Tibial artery (tissue), 4 donors: ENCODE data around the gene LRWD1.
"Not testable (repeated sequence)": the region's sequence is repeated elsewhere in the genome, so short reads cannot be mapped to it uniquely, and the experiment has no call there.

Experiments used
- DNase-seq, 2 donors: peaks; one replicate each; pipeline ENCODE4 v3.0.0-alpha.2; 2019
- H3K27ac ChIP-seq, 2 donors: fragments of 200-600 bp; sonication (generic) in 1 of 2; 1 replicate in 1 of 2; 2 replicates in 1 of 2; pipeline ENCODE4 v1.5.1; 2018 to 2019; ENCODE audit warnings: mild to moderate bottlenecking in 1 of 2
- H3K27me3 ChIP-seq, 2 donors: fragments of 200-600 bp; sonication (generic) in 1 of 2; one replicate each; pipeline versions ENCODE4 v1.5.1 to v1.6.0; 2016 to 2019
- H3K36me3 ChIP-seq, 3 donors: fragments of 200-600 bp; sonication (generic) in 2 of 3; one replicate each; pipeline ENCODE4 v1.5.1; 2016 to 2019; ENCODE audit warnings: mild to moderate bottlenecking in 2 of 3
- H3K4me1 ChIP-seq, 4 donors: fragments of 200-600 bp; sonication (generic) in 2 of 4; 1 replicate in 3 of 4; 2 replicates in 1 of 4; pipeline ENCODE4 v1.5.1; 2016 to 2019
- H3K4me3 ChIP-seq, 2 donors: fragments of 200-600 bp; sonication (generic) in 1 of 2; 1 replicate in 1 of 2; 2 replicates in 1 of 2; pipeline ENCODE4 v1.5.1; 2018 to 2019; ENCODE audit warnings: mild to moderate bottlenecking in 2 of 2
- H3K9me3 ChIP-seq, 3 donors: fragments of 200-600 bp; sonication (generic) in 1 of 3; one replicate each; pipeline ENCODE4 v1.5.1; 2016 to 2019
- intact Hi-C: fragments of 100-400 bp; cut with DNase I; formaldehyde crosslinking; loops from one replicate; pipeline ENCODE4 v1.15.0; 2023; ENCODE audit warnings: low total_unique reads

Gene LRWD1

DNA sequence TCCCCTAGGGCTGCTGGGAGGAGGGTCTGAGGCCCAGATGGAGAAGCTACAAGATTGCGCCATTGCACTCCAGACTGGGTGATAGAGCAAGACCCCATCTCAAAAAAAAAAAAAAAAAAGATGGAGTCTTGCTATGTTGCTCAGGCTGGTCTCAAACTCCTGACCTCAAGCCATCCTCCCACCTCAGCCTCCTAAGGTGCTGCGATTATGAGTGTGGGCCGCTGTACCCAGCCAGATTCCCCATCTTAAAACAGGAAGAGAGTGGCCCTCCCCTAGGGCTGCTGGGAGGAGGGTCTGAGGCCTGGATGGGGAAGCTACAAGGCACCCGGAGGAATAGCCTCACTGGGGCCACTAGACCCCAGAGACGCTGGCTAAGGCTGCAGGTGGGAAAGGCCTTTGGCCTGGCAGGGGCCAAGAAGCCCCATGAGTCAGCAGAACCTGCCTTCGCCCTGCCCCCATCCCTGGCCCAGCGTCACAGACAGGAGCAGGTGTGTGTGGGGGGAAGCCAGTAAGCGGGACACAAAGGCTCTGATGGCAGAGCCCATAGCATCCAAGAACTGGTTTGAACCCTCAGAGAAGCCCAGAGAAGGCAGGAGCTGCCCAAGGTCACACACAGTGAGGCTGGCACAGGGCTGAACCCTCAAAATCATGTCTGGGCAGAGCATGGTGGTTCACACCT lies 42.8 kb downstream of the LRWD1 start:
- H3K9me3 ChIP-seq, intact Hi-C loops, H3K36me3 ChIP-seq, H3K4me1 ChIP-seq, H3K27ac ChIP-seq, H3K27me3 ChIP-seq, H3K4me3 ChIP-seq: not testable (repeated sequence)
- DNase-seq = peak; percentile 16 to 34

DNA sequence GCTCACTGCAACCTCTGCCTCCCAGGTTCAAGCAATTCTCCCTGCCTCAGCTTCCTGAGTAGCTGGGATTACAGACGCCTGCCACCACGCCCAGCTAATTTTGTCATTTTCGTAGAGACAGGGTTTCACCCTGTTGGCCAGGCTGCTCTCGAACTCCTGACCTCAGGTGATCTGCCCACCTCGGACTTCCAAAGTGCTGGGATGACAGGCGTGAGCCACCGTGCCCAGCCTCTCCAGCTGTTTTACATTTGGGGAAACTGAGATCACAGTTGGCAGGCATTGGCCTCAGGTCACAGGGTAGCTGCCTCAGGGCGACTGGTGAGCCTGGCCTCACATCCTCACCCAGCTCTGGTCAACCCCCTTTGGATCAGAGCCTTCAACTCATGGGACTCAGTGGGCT lies 45.8 kb downstream of the LRWD1 start:
- H3K36me3 ChIP-seq, H3K4me1 ChIP-seq, H3K27me3 ChIP-seq, H3K27ac ChIP-seq, H3K9me3 ChIP-seq, intact Hi-C loops, H3K4me3 ChIP-seq: not testable (repeated sequence)
- DNase-seq = peak in 1 of 2 donors; percentile 48

GRCh38 chr7:102511860-102512522 lies 47.2 kb downstream of the LRWD1 start:
- H3K9me3 ChIP-seq, intact Hi-C loops, H3K4me1 ChIP-seq, H3K27ac ChIP-seq, DNase-seq, H3K27me3 ChIP-seq, H3K36me3 ChIP-seq, H3K4me3 ChIP-seq: not testable (repeated sequence)

DNA sequence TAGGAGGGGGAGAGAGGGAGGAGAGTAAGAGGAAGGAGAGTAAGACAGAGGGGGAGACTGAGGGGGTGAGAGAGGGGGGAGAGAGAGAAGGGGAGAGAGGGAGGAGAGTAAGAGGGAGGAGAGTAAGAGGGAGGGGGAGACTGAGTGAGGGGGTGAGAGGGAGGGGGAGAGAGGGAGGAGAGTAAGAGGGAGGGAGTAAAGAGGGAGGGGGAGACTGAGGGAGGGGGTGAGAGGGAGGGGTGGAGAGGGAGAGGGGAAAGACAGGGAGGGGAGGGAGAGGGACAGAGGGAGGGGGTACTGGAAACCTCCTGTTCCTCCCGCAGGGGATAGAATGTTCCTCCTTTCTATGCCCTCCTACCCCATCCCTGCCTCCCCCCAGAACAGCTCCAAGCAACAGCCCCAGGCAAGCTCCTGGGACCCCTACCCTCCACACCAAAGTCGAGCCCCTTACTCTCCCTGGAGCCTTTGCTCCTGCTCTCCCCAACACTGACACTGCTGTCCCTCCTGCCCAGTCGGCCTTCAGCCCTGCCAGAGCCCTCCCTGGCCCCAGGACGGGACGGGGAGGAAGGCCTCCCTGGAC lies 47.9 kb downstream of the LRWD1 start:
- Histone ChIP-seq H3K27ac (peak overlapping the region; percentile 69 to 77), H3K4me3 (peak overlapping the region; percentile 15 to 22)
- H3K4me1 ChIP-seq, H3K9me3 ChIP-seq, H3K27me3 ChIP-seq, H3K36me3 ChIP-seq, intact Hi-C loops: not testable (repeated sequence)
- DNase-seq = peak; percentile 24 to 61

- DNase-seq, H3K27ac ChIP-seq, intact Hi-C loops: not testable (repeated sequence)
Measured at GRCh38 chr7:102514881-102515721, 50.3 kb downstream of the LRWD1 start.

GRCh38 chr7:102515889-102516288 lies 51.1 kb downstream of the LRWD1 start:
- intact Hi-C loops, H3K4me3 ChIP-seq, H3K36me3 ChIP-seq, DNase-seq, H3K4me1 ChIP-seq, H3K27me3 ChIP-seq, H3K27ac ChIP-seq, H3K9me3 ChIP-seq: not testable (repeated sequence)

More at GRCh38 chr7:102514881-102515721, 50.3 kb downstream of the LRWD1 start:
- not testable (repeated sequence) for H3K4me1 ChIP-seq, H3K36me3 ChIP-seq, H3K27me3 ChIP-seq, H3K4me3 ChIP-seq, H3K9me3 ChIP-seq

GRCh38 chr7:102516951-102517350 lies 52.2 kb downstream of the LRWD1 start:
- DNase-seq, H3K36me3 ChIP-seq, H3K9me3 ChIP-seq, H3K4me3 ChIP-seq, H3K4me1 ChIP-seq, H3K27me3 ChIP-seq, intact Hi-C loops, H3K27ac ChIP-seq: not testable (repeated sequence)

DNA sequence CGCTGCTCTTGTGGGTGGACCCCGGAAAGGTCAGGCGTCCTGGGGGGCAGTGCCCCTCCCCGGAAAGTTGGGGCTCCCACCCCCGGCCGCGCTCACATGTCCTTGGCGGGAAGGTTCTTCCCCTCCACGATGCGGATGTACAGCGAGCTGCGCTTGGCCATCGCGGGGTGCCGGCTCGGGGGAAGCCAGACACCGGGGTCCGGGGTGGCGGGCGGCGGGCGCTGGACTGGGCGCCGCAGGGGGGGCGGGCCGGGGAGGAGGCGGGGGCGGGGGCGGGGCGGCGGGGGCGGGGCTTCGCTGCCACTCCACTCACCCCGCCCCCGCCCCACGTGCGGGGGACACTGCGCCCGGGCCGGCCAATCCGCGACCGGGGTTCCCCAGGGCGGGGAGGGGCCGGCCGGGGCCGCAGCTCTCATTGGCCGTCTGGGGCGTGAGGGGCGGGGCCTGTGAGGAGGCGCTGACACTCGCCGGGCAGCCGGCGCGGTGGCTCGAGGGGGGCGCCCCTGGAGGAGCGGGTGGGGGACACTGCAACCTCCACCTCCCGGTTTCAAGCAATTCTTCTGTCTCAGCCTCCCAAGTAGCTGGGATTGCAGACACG lies 52.9 kb downstream of the LRWD1 start, which contains the start of gene RASA4B:
Gene RASA4B, minus strand, starts transcription at position 228 of the 598 bp plus-strand sequence. Its CDS starts 67 bp downstream, at position 161.
- H3K4me1 ChIP-seq, H3K27ac ChIP-seq, intact Hi-C loops, H3K36me3 ChIP-seq, DNase-seq, H3K9me3 ChIP-seq, H3K27me3 ChIP-seq: not testable (repeated sequence)
- H3K4me3 ChIP-seq = peak within 1 kb of the TSS; percentile 25 to 39

DNA sequence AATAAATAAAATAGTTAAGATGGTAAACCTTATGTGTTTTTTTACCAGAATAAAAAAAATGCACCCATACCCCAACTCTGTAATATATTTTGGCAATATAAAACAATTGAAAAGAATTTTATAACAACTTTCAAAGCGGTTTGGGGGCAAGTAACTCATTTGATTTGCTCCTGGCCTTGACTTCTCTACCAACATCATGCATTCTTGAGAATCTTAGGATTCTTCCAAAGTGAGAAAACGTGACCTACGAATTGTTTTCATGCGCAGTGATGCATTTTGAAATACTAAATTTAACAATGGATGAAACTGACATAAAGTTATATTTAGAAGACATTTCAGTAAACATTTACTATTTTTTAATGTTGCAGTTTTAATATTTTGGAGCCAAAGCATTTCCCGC lies 56.0 kb downstream of the LRWD1 start:
- H3K27ac ChIP-seq, intact Hi-C loops, DNase-seq, H3K4me1 ChIP-seq, H3K4me3 ChIP-seq, H3K27me3 ChIP-seq, H3K36me3 ChIP-seq, H3K9me3 ChIP-seq: not testable (repeated sequence)
